ENCODE results near the gene CBY1.

DNA sequence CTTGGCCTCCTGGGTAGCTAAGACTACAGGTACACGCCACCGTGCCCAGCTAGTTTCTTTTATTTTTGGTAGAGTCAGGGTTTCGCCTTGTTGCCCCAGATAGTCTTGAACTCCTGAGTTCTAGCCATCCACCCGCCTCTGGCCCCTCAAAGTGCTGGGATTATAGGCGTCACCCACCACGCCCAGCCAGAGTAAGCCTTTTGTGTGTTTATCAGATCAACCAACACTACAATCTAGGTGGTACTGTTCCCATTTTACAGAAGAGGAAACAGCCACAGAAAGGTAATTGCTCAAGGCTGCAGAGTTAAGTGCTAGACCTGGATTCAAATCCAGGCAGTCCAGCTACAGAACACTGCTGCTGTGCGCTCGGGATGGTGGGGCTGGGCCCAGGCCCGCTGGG, 28.5 kb downstream of the CBY1 start:
- TF ChIP-seq POLR2A (IDR thresholded peaks at IDR 0.05) (no peak), CTCF (IDR thresholded peaks at IDR 0.05) (no peak), POLR2AphosphoS5 (IDR thresholded peaks at IDR 0.05) (no peak)

Measured in breast epithelium (tissue), 3 donors.